Endothelial cell of umbilical vein (primary cell): Measurements from ENCODE around the gene DOLK. TPM values are rescaled to one million over a fixed set of nuclear protein-coding genes. Genes with fewer than 3 reads are reported as not detected.

Experiments
- BruUV-seq: library from RNA; stranded (reverse); fragments of 400-500 nt; replicated peaks from 2 replicates; lab custom pipeline; 2021; lab: Mats Ljungman, UMichigan
- CTCF ChIA-PET: fragments of 300-600, 350-600 bp; sonication (Branson Sonifier 250); formaldehyde crosslinking; loops from one replicate; lab custom pipeline; 2021; ENCODE audit warnings: antibody characterized with exemption, inconsistent platforms; lab: Charles Lee
- POLR2A ChIA-PET: fragments of 300-600, 350-600 bp; sonication (Branson Sonifier 250); formaldehyde crosslinking; loops from one replicate; lab custom pipeline; 2021; ENCODE audit warnings: antibody characterized with exemption, inconsistent platforms; lab: Charles Lee
- DNase-seq: peaks from one replicate; pipeline ENCODE4 v3.0.0-alpha.2; 2011; ENCODE audit warnings: low read depth, low spot score
- FAIRE-seq: peaks from 2 replicates; lab custom pipeline; 2011; peaks lifted over from hg19 to GRCh38; lab: Jason Lieb, UNC
- H2AFZ ChIP-seq: 2 replicates; pipeline ENCODE4 v1.6.0; 2012; ENCODE audit warnings: low read depth, low read length, control low read depth, inconsistent platforms
- H3K27ac ChIP-seq: 2 replicates; pipeline ENCODE4 v1.5.1; 2011; ENCODE audit warnings: low read depth, mild to moderate bottlenecking, control low read depth, low read length, moderate library complexity; ENCODE audit not compliant: insufficient read depth
- H3K27me3 ChIP-seq, 2 experiments: 2 replicates each; pipeline versions ENCODE4 v1.6.0 to v1.6.1; 2011; ENCODE audit warnings: low read length in 2 of 2, mixed read lengths in 1 of 2; ENCODE audit not compliant: control insufficient read depth in 2 of 2, insufficient read depth in 2 of 2
- H3K36me3 ChIP-seq, 2 experiments: 2 replicates in 1 of 2; 3 replicates in 1 of 2; pipeline ENCODE4 v1.5.1; 2011; ENCODE audit warnings: low read length in 2 of 2, mild to moderate bottlenecking in 1 of 2, moderate library complexity in 1 of 2; ENCODE audit not compliant: control insufficient read depth in 2 of 2, insufficient read depth in 2 of 2; ENCODE audit errors: extremely low read depth in 1 of 2
- H3K4me1 ChIP-seq: 3 replicates; pipeline ENCODE4 v1.5.1; 2011; ENCODE audit warnings: mild to moderate bottlenecking, low read length; ENCODE audit not compliant: control insufficient read depth, insufficient read depth; ENCODE audit errors: extremely low read depth
- H3K4me2 ChIP-seq: 2 replicates; pipeline ENCODE4 v1.6.1; 2011; ENCODE audit warnings: low read length, control low read depth, mixed read lengths; ENCODE audit not compliant: insufficient read depth
- H3K4me3 ChIP-seq, 3 experiments: fragments of 200-600 bp in 1 of 3; sonication (generic), shearing (Covaris generic) in 1 of 3; replicated peaks in 1 of 3; 2 replicates each; pipeline ENCODE4 v1.5.1; 2011 to 2016; ENCODE audit warnings: control low read depth in 3 of 3, low read length in 3 of 3, mild to moderate bottlenecking in 2 of 3, inconsistent platforms in 1 of 3, low read depth in 1 of 3, moderate library complexity in 1 of 3; ENCODE audit not compliant: insufficient read depth in 1 of 3
- H3K79me2 ChIP-seq: 2 replicates; pipeline ENCODE4 v1.6.0; 2012; ENCODE audit warnings: low read length, inconsistent platforms; ENCODE audit not compliant: control insufficient read depth, insufficient read depth
- H3K9ac ChIP-seq: replicated peaks from 2 replicates; pipeline ENCODE3; 2011; ENCODE audit warnings: low read length, control low read depth; ENCODE audit not compliant: insufficient read depth; ENCODE audit errors: extremely low read depth
- H3K9me1 ChIP-seq: replicated peaks from 3 replicates; pipeline ENCODE4 v1.6.0; 2011; ENCODE audit warnings: mild to moderate bottlenecking, low read length; ENCODE audit not compliant: control insufficient read depth, insufficient read depth; ENCODE audit errors: extremely low read depth
- H3K9me3 ChIP-seq: replicated peaks from 2 replicates; pipeline ENCODE4 v1.5.1; 2012; ENCODE audit warnings: low read length, inconsistent platforms; ENCODE audit not compliant: control insufficient read depth, insufficient read depth
- H4K20me1 ChIP-seq: replicated peaks from 2 replicates; pipeline ENCODE3; 2011; ENCODE audit warnings: mild to moderate bottlenecking, low read length; ENCODE audit not compliant: control insufficient read depth, insufficient read depth; ENCODE audit errors: extremely low read depth
- EZH2 ChIP-seq: IDR thresholded peaks from 2 replicates; pipeline ENCODE4 v1.6.1; 2012; ENCODE audit warnings: borderline replicate concordance, low read depth, mild to moderate bottlenecking, moderate library complexity, low read length, inconsistent platforms; ENCODE audit not compliant: severe bottlenecking
- FOS ChIP-seq: IDR thresholded peaks from 2 replicates; pipeline ENCODE4 v1.6.1; 2011; ENCODE audit warnings: mild to moderate bottlenecking, low read length, moderate library complexity, borderline replicate concordance; ENCODE audit not compliant: insufficient read depth
- GATA2 ChIP-seq: IDR thresholded peaks from 2 replicates; pipeline ENCODE4 v1.7.0; 2011; ENCODE audit warnings: low read depth, mild to moderate bottlenecking, moderate library complexity, mixed read lengths, low read length; ENCODE audit not compliant: insufficient read length, insufficient read depth
- JUN ChIP-seq: IDR thresholded peaks from 2 replicates; pipeline ENCODE4 v1.6.1; 2011; ENCODE audit warnings: borderline replicate concordance, low read depth; ENCODE audit not compliant: insufficient read length, insufficient read depth
- MYC ChIP-seq: IDR thresholded peaks from one replicate; pipeline ENCODE4 v1.6.1; 2011; ENCODE audit warnings: mild to moderate bottlenecking, low read depth, low read length
- POLR2A ChIP-seq: IDR thresholded peaks from 2 replicates; pipeline ENCODE4 v1.6.1; 2012; ENCODE audit warnings: low read depth, mild to moderate bottlenecking, control low read depth, low read length
- POLR2AphosphoS5 ChIP-seq: IDR thresholded peaks from 2 replicates; pipeline ENCODE4 v1.6.1; 2012; ENCODE audit warnings: low read depth, mild to moderate bottlenecking, control low read depth, low read length, moderate library complexity; ENCODE audit not compliant: insufficient read depth
- dilution Hi-C: fragments of 300-500 bp; cut with MboI; formaldehyde crosslinking; loops from one replicate; pipeline ENCODE4 v1.15.0; 2019; ENCODE audit warnings: low sequenced_read_pairs; ENCODE audit not compliant: extremely low pct_ligation_motif_present
- intact Hi-C: fragments of 100-400 bp; cut with micrococcal nuclease; formaldehyde crosslinking; loops from one replicate; pipeline ENCODE4 v1.10.0; 2022
- polyA plus RNA-seq, 4 experiments: library from polyadenylated mRNA; depleted of rRNA in 3 of 4; stranded (reverse) in 3 of 4; unstranded in 1 of 4; fragments of >200 nt; gene quantifications; 2 replicates each; pipeline versions ENCODE4 v1.2.1 to v1.2.3, GENCODE V29; 2011 to 2012; ENCODE audit warnings: missing spikeins in 1 of 4
- total RNA-seq: library from RNA; stranded (reverse); gene quantifications from 2 replicates; pipeline ENCODE4 v1.2.3, GENCODE V29; 2021
- TF ChIP-seq, protein P1 (sequence below): IDR thresholded peaks from 2 replicates; pipeline ENCODE4 v1.6.1; 2011; ENCODE audit not compliant: insufficient read depth, insufficient read length
- TF ChIP-seq, protein P2 (sequence below), 2 donors: IDR thresholded peaks; 1 replicate in 1 of 2; 2 replicates in 1 of 2; pipeline ENCODE4 v1.5.1; 2011; ENCODE audit warnings: low read length in 2 of 2, mild to moderate bottlenecking in 2 of 2, moderate library complexity in 2 of 2, control low read depth in 1 of 2, inconsistent platforms in 1 of 2, low read depth in 1 of 2; ENCODE audit not compliant: insufficient read depth in 1 of 2; ENCODE audit errors: extremely low read depth in 1 of 2

Gene DOLK
- total and polyA plus RNA-seq, 2 donors (not counting 3 experiments of a cell fraction or from before 2014, with no cell fraction given) = 22.3 to 59.8 TPM

GRCh38 chr9:128937310-128938165, 9.9 kb downstream of the DOLK start:
- CTCF ChIA-PET = interaction anchor here (0.8 to 2.8 kb wide), 3 partner anchors 10 to 75 kb away, joined by 3 to 11 read pairs (median 3); no protein-coding TSS in a partner anchor
- DNase-seq (no peak), FAIRE-seq (no peak)
- dilution Hi-C loops = no loop called here
- no peak overlapping the region for H3K4me3 ChIP-seq
- H4K20me1 ChIP-seq = no peaks in the 10 kb centered on the region
- no peak overlapping the region for H3K9ac ChIP-seq
- intact Hi-C loops = no loop called here
- no peak overlapping the region for H3K4me2 ChIP-seq
- H3K4me1 ChIP-seq = peaks cover 16% of the 10 kb centered on the region
- POLR2A ChIA-PET = no interaction called here
- H3K27me3 ChIP-seq = no peaks in the 10 kb centered on the region
- no peak overlapping the region for H2AFZ ChIP-seq
- no peaks in the 10 kb centered on the region for H3K9me3 ChIP-seq
- no TSS peak for BruUV-seq
- H3K36me3 ChIP-seq = no peaks in the 10 kb centered on the region
- no peaks in the 10 kb centered on the region for H3K79me2 ChIP-seq
- H3K9me1 ChIP-seq = no peaks in the 10 kb centered on the region
- H3K27ac ChIP-seq = no peak overlapping the region
- no peak for TF ChIP-seq FOS
- no peak for TF ChIP-seq GATA2

DNA sequence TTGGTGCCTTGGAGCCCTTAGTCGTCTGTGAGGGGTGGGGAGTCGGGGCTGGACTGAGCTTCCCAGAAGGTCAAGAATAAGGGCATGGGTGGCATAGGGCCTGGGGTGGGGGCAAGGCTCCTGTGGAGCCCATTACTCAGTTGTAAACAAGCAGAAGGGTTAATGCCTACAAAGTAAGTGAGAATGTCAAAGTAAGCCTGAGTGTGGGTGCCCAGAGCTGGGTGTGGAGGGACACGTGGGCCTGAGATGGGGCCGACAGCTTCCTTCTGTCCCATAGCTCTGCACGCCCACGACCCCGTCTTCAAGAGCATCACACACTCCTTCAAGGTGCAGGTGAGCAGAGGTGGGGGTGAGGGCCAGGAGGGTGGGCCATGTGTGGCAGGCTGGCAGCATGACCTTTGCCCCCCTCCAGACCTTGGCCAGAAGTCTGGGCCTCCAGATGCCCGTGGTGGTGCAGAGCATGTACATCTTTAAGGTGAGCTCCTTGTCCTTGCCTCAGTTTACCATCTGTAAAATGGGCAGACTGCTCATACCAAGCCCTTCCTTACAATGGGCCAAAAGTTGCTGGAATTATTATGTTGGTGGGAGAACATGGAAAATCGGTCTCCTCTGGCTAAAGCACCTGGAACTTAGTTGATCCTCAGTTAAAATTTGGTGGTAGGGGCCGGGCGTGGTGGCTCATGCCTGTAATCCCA, 11.1 kb downstream of the DOLK start:
- H3K9ac ChIP-seq = no peak overlapping the region
- H3K9me1 ChIP-seq = no peaks in the 10 kb centered on the region
- H3K4me1 ChIP-seq = peaks cover 12% of the 10 kb centered on the region
- no peak overlapping the region for H3K4me3 ChIP-seq
- H3K27me3 ChIP-seq = no peaks in the 10 kb centered on the region
- no peak for DNase-seq
- no peak overlapping the region for H2AFZ ChIP-seq
- BruUV-seq = no TSS peak
- H3K9me3 ChIP-seq = no peaks in the 10 kb centered on the region
- no peaks in the 10 kb centered on the region for H3K79me2 ChIP-seq
- dilution Hi-C loops (no loop called here), intact Hi-C loops (no loop called here)
- H3K27ac ChIP-seq = no peak overlapping the region
- ChIA-PET CTCF (interaction anchor here (0.8 to 2.8 kb wide), 3 partner anchors 9 to 73 kb away, joined by 3 to 11 read pairs (median 3); no protein-coding TSS in a partner anchor), POLR2A (no interaction called here)
- FAIRE-seq = no peak
- H4K20me1 ChIP-seq = no peaks in the 10 kb centered on the region
- TF ChIP-seq GATA2 = no peak
- TF ChIP-seq, protein P1, sequence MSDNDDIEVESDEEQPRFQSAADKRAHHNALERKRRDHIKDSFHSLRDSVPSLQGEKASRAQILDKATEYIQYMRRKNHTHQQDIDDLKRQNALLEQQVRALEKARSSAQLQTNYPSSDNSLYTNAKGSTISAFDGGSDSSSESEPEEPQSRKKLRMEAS = no peak
- no peak for TF ChIP-seq JUN
- TF ChIP-seq MYC = no peak
- TF ChIP-seq POLR2AphosphoS5 = no peak
- TF ChIP-seq POLR2A = no peak
- TF ChIP-seq, protein P2, sequence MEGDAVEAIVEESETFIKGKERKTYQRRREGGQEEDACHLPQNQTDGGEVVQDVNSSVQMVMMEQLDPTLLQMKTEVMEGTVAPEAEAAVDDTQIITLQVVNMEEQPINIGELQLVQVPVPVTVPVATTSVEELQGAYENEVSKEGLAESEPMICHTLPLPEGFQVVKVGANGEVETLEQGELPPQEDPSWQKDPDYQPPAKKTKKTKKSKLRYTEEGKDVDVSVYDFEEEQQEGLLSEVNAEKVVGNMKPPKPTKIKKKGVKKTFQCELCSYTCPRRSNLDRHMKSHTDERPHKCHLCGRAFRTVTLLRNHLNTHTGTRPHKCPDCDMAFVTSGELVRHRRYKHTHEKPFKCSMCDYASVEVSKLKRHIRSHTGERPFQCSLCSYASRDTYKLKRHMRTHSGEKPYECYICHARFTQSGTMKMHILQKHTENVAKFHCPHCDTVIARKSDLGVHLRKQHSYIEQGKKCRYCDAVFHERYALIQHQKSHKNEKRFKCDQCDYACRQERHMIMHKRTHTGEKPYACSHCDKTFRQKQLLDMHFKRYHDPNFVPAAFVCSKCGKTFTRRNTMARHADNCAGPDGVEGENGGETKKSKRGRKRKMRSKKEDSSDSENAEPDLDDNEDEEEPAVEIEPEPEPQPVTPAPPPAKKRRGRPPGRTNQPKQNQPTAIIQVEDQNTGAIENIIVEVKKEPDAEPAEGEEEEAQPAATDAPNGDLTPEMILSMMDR (IDR thresholded peaks at IDR 0.05; ENCODE audit: extremely low read depth in 1 of 2, insufficient read depth in 1 of 2, low read depth in 1 of 2, low read length in 2 of 2) = no peak
- no peak for TF ChIP-seq EZH2
- no peak for TF ChIP-seq FOS
- H3K4me2 ChIP-seq = no peak overlapping the region
- H3K36me3 ChIP-seq = no peaks in the 10 kb centered on the region
